ENCODE data around the gene ARID1B. TPM values are rescaled to one million over a fixed set of nuclear protein-coding genes. Genes with fewer than 3 reads are reported as not detected.

ARID1B gene
- total RNA-seq, 1 donor from 2014 or later = 43.4 TPM

- Histone ChIP-seq H3K27ac (replicated peaks) (no peak overlapping the region), H3K4me3 (no peak overlapping the region), H3K4me1 (peaks cover 80% of the 10 kb centered on the region), H3K36me3 (no peaks in the 10 kb centered on the region), H3K27me3 (ENCODE audit: low read depth) (no peaks in the 10 kb centered on the region), H3K9me3 (replicated peaks) (no peaks in the 10 kb centered on the region)
- TF ChIP-seq, protein P1, sequence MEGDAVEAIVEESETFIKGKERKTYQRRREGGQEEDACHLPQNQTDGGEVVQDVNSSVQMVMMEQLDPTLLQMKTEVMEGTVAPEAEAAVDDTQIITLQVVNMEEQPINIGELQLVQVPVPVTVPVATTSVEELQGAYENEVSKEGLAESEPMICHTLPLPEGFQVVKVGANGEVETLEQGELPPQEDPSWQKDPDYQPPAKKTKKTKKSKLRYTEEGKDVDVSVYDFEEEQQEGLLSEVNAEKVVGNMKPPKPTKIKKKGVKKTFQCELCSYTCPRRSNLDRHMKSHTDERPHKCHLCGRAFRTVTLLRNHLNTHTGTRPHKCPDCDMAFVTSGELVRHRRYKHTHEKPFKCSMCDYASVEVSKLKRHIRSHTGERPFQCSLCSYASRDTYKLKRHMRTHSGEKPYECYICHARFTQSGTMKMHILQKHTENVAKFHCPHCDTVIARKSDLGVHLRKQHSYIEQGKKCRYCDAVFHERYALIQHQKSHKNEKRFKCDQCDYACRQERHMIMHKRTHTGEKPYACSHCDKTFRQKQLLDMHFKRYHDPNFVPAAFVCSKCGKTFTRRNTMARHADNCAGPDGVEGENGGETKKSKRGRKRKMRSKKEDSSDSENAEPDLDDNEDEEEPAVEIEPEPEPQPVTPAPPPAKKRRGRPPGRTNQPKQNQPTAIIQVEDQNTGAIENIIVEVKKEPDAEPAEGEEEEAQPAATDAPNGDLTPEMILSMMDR (IDR thresholded peaks at IDR 0.05; ENCODE audit: borderline replicate concordance) = no peak
- DNase-seq = no peak
- intact Hi-C loops (cut with micrococcal nuclease) = no loop called here
These were observed 192.1 kb downstream of the ARID1B start for GRCh38 chr6:156969233-156969632.

DNA sequence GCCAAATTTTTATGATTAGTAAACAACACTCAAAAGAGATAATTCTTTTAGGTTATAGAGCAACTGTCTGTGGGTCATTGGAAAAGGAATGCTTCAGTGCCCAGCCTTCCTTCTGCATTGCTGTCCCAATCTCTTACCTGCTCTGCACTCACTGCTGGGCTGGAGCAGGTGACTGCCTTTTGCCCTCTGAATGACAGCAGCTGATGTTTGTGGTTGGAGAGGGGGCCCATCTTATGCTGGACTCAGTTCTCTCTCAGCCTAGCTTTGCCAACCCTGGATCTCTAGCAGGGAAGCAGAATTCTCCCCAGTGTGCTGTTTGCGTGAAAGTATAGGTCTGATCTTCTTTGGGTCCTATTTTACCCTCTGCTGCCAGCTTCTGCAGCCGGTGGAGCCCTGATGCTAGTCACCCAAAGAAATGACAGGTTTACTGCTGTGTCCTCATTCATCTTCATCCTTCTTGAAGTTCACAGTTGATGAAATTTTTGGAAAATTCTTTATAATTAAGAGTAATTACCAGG is 193.5 kb downstream of the ARID1B start:
- Histone ChIP-seq H3K9me3 (replicated peaks) (no peaks in the 10 kb centered on the region), H3K36me3 (no peaks in the 10 kb centered on the region), H3K27me3 (ENCODE audit: low read depth) (no peaks in the 10 kb centered on the region), H3K4me3 (no peak overlapping the region), H3K4me1 (peaks cover 82% of the 10 kb centered on the region), H3K27ac (replicated peaks) (no peak overlapping the region)
- intact Hi-C loops (cut with micrococcal nuclease) = no loop called here
- TF ChIP-seq, protein P1 (IDR thresholded peaks at IDR 0.05; ENCODE audit: borderline replicate concordance) = no peak
- DNase-seq = no peak

GRCh38 chr6:156971153-156971885 is 194.1 kb downstream of the ARID1B start:
- Histone ChIP-seq H3K9me3 (replicated peaks) (no peaks in the 10 kb centered on the region), H3K27me3 (ENCODE audit: low read depth) (no peaks in the 10 kb centered on the region), H3K4me3 (no peak overlapping the region), H3K27ac (replicated peaks) (no peak overlapping the region), H3K36me3 (no peaks in the 10 kb centered on the region), H3K4me1 (peaks cover 89% of the 10 kb centered on the region)
- intact Hi-C loops (cut with micrococcal nuclease) = no loop called here
- DNase-seq = no peak
- TF ChIP-seq, protein P1 (IDR thresholded peaks at IDR 0.05; ENCODE audit: borderline replicate concordance) = no peak

DNA sequence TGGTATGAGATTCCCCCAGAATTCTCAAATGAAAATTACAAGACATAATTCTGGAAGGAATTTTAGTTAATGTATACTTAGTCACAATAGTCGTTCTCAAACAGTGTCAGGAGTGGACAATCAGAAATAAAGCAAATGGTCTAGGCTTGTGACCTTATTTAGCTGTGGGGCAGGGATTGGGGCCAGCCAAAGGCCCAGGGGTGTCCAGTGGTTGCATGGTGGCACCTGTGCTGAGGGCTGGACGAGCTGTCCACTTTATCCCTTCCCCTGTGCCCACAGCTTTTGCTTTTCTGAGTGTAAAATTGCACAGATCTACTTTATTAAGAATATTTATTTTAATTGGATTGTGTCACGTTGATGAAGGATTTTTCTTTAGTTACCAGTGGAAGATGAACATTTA is 195.0 kb downstream of the ARID1B start:
- no peak for DNase-seq
- Histone ChIP-seq H3K27me3 (ENCODE audit: low read depth) (no peaks in the 10 kb centered on the region), H3K9me3 (replicated peaks) (no peaks in the 10 kb centered on the region), H3K36me3 (no peaks in the 10 kb centered on the region), H3K4me1 (peaks cover 97% of the 10 kb centered on the region), H3K4me3 (no peak overlapping the region), H3K27ac (replicated peaks) (no peak overlapping the region)
- intact Hi-C loops (cut with micrococcal nuclease) = no loop called here
- TF ChIP-seq, protein P1 (IDR thresholded peaks at IDR 0.05; ENCODE audit: borderline replicate concordance) = no peak

DNA sequence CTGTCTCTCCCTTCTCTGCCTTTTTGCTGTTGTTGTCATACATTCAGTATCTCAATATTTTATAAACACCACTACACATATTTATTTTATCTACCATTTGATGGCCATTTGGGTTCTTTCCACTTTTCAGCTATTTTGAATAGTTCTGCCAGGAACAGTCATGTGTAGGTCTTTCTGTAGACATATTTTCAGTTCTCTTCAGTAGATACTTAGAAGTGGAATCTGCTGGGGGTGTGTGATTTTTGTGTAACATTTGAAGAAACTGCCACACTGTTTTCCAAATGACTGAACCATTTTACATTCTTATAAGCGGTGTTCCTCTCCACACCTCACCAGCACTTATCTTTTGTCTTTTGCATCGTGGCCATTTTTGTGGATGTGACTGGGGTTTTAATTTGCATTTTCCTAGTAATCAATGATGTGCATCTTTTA is 197.7 kb downstream of the ARID1B start:
- no peaks in the 10 kb centered on the region for H3K27me3 ChIP-seq (ENCODE audit: low read depth)
- no peaks in the 10 kb centered on the region for H3K9me3 ChIP-seq (replicated peaks)
- H3K4me1 ChIP-seq = peaks cover 99% of the 10 kb centered on the region
- no peak for DNase-seq
- TF ChIP-seq, protein P1 (IDR thresholded peaks at IDR 0.05; ENCODE audit: borderline replicate concordance) = no peak
- H3K27ac ChIP-seq (replicated peaks) = no peak overlapping the region
- no peaks in the 10 kb centered on the region for H3K36me3 ChIP-seq
- H3K4me3 ChIP-seq = no peak overlapping the region
- intact Hi-C loops (cut with micrococcal nuclease) = no loop called here
